ENCODE results near the gene HSPA9.

HSPA9 gene

GRCh38 chr5:138604176-138604785, 29.1 kb upstream of the HSPA9 start:
- Mint-ChIP-seq H3K27me3 (peaks cover 63% of the 10 kb centered on the region), H3K27ac (ENCODE audit: low read depth) (no peak overlapping the region), H3K36me3 (ENCODE audit: insufficient read depth) (peaks cover 1% of the 10 kb centered on the region), H3K4me1 (no peaks in the 10 kb centered on the region), H3K9me3 (no peaks in the 10 kb centered on the region), H3K4me3 (no peak overlapping the region)
- DNase-seq (ENCODE audit: low spot score in 2 of 2) (no peak), ATAC-seq (replicated peaks; ENCODE audit: extremely low read depth, poor library complexity, severe bottlenecking) (no peak)

DNA sequence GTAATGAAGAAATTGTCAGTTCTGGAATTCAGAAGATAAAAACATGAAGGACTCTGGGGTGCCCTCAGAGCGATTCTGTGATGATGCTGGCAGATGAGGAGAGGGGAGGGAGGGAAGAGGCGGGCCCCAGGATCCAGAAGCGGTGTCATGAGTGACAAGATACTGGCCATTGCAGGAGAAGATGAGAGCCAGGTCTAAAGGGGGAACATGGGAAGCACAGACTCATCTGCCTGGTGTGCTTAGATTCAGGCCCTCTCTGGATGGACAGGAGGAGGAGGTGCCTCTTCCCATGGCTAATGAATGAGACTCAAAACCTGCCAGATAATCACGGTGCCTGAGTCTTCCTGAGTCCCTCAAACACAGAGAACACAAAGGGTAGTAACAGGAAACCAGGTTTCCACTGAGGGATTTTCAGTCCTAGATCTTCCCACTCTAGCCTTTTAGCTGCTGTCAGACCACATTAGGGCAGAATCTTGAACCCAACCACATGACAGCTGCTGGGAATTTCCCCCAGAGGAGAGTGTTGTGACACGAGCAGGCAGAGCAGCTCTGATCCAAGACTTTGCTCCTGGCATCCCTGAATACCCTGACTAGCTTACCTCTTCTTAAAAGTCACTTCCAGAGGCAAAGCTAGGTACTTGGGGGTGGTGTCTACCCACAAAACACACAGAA, 28.2 kb upstream of the HSPA9 start:
- no peak for DNase-seq (ENCODE audit: low spot score in 2 of 2)
- no peak for ATAC-seq (replicated peaks; ENCODE audit: extremely low read depth, poor library complexity, severe bottlenecking)
- Mint-ChIP-seq H3K27ac (ENCODE audit: low read depth) (no peak overlapping the region), H3K4me1 (no peaks in the 10 kb centered on the region), H3K36me3 (ENCODE audit: insufficient read depth) (peaks cover 1% of the 10 kb centered on the region), H3K27me3 (peaks cover 71% of the 10 kb centered on the region), H3K9me3 (no peaks in the 10 kb centered on the region), H3K4me3 (no peak overlapping the region)

DNA sequence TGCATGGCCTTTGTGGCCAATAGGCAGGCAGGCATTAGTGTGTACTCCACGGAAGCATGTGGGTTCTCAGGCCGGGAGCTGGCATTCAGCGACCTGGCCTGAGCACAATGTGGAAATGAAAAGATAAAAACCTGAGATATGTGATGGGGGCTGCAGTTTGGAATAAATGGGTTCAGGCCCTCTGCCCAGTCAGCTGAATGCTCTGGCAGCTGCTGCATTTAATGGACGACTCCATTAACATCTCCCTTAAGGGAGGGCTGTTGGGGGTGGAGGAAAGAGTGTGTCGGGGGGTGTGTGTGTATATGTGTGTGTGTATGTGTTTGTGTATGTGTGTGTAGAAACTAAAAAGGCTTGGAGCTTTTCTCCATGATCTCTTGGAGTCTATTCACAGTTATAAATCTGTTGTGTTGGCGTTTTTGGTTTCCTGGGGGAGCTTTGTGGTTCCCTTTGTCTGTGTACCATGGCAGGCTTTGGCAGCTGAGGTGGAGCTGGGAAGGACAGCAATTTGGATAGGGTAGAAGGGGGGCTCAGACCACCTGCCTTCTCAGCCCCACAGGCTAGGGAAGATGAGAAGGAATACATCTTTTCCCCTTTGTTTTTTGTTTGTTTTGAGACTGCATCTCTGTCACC, 27.3 kb upstream of the HSPA9 start:
- Mint-ChIP-seq H3K27me3 (peaks cover 80% of the 10 kb centered on the region), H3K4me1 (no peaks in the 10 kb centered on the region), H3K36me3 (ENCODE audit: insufficient read depth) (peaks cover 1% of the 10 kb centered on the region), H3K4me3 (no peak overlapping the region), H3K27ac (ENCODE audit: low read depth) (no peak overlapping the region), H3K9me3 (no peaks in the 10 kb centered on the region)
- DNase-seq (ENCODE audit: low spot score in 2 of 2) (no peak), ATAC-seq (replicated peaks; ENCODE audit: extremely low read depth, poor library complexity, severe bottlenecking) (no peak)

- no peak for ATAC-seq (replicated peaks; ENCODE audit: extremely low read depth, poor library complexity, severe bottlenecking)
- H3K27me3 Mint-ChIP-seq = peaks cover 88% of the 10 kb centered on the region
Observed at GRCh38 chr5:138601444-138601843, 26.2 kb upstream of the HSPA9 start.

GRCh38 chr5:138600446-138600845, 25.2 kb upstream of the HSPA9 start:
- Mint-ChIP-seq H3K36me3 (ENCODE audit: insufficient read depth) (peaks cover 1% of the 10 kb centered on the region), H3K27ac (ENCODE audit: low read depth) (no peak overlapping the region), H3K4me3 (no peak overlapping the region), H3K27me3 (peaks cover 78% of the 10 kb centered on the region), H3K4me1 (no peaks in the 10 kb centered on the region), H3K9me3 (no peaks in the 10 kb centered on the region)
- DNase-seq (ENCODE audit: low spot score in 2 of 2) (no peak), ATAC-seq (replicated peaks; ENCODE audit: extremely low read depth, poor library complexity, severe bottlenecking) (no peak)

More at GRCh38 chr5:138601444-138601843, 26.2 kb upstream of the HSPA9 start:
- no peak overlapping the region for H3K27ac Mint-ChIP-seq (ENCODE audit: low read depth)
- peaks cover 1% of the 10 kb centered on the region for H3K36me3 Mint-ChIP-seq (ENCODE audit: insufficient read depth)
- no peak overlapping the region for H3K4me3 Mint-ChIP-seq
- no peak for DNase-seq (ENCODE audit: low spot score in 2 of 2)
- no peaks in the 10 kb centered on the region for H3K4me1 Mint-ChIP-seq
- H3K9me3 Mint-ChIP-seq = no peaks in the 10 kb centered on the region

- H3K4me1 Mint-ChIP-seq = no peaks in the 10 kb centered on the region
- H3K9me3 Mint-ChIP-seq = no peaks in the 10 kb centered on the region
- no peak overlapping the region for H3K4me3 Mint-ChIP-seq
- H3K27ac Mint-ChIP-seq (ENCODE audit: low read depth) = no peak overlapping the region
- H3K36me3 Mint-ChIP-seq (ENCODE audit: insufficient read depth) = peaks cover 1% of the 10 kb centered on the region
- ATAC-seq (replicated peaks; ENCODE audit: extremely low read depth, poor library complexity, severe bottlenecking) = no peak
- H3K27me3 Mint-ChIP-seq = peaks cover 72% of the 10 kb centered on the region
- DNase-seq (ENCODE audit: low spot score in 2 of 2) = no peak
Observed at GRCh38 chr5:138597661-138598400, 22.6 kb upstream of the HSPA9 start.

DNA sequence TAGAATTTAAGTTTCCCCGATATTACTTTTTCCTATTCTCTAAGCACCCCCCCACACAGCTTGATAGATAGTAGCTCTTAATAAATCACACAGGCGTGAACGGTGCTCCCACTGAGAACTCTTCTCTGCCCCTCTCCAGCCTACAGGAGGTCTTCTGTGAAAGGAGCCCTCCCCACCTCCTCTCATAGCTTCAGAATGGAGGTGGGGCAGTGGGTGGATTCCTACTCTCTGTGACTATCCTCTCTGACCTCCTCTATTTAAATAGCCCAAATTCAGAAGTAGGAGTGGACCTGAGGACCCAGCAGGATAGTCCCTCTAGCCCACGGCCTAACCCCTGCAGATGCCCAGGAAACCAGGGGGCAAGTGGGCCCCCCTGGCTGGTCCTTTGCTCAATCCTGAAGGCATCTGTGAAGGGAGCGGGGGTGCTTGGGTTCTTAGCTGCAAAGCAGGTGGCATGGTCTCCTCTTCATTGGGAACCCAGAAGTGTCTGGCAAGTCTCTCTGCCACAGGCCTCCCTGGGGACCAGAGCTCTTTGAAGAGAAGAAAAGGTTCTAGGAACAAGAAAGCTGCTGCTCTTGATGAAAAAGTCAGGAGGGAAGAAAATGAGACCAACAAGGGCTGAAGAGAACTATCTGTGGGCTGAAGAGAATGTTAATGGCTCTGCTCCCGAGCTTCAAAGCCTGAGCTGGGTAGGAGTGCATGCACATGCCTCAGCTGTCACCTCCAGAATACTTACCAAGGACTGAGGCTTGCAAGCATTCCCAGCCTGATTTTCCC, 21.1 kb upstream of the HSPA9 start:
- Mint-ChIP-seq H3K9me3 (no peaks in the 10 kb centered on the region), H3K4me3 (no peak overlapping the region), H3K4me1 (no peaks in the 10 kb centered on the region), H3K27me3 (peaks cover 56% of the 10 kb centered on the region), H3K27ac (ENCODE audit: low read depth) (no peak overlapping the region), H3K36me3 (ENCODE audit: insufficient read depth) (peaks cover 1% of the 10 kb centered on the region)
- DNase-seq (ENCODE audit: low spot score in 2 of 2) (no peak), ATAC-seq (replicated peaks; ENCODE audit: extremely low read depth, poor library complexity, severe bottlenecking) (no peak)

GRCh38 chr5:138595180-138595795, 20.1 kb upstream of the HSPA9 start:
- no peaks in the 10 kb centered on the region for H3K4me1 Mint-ChIP-seq
- H3K4me3 Mint-ChIP-seq = no peak overlapping the region
- DNase-seq (ENCODE audit: low spot score in 2 of 2) (no peak), ATAC-seq (replicated peaks; ENCODE audit: extremely low read depth, poor library complexity, severe bottlenecking) (no peak)
- peaks cover 46% of the 10 kb centered on the region for H3K27me3 Mint-ChIP-seq
- no peaks in the 10 kb centered on the region for H3K36me3 Mint-ChIP-seq (ENCODE audit: insufficient read depth)
- H3K9me3 Mint-ChIP-seq = no peaks in the 10 kb centered on the region
- H3K27ac Mint-ChIP-seq (ENCODE audit: low read depth) = no peak overlapping the region

- Mint-ChIP-seq H3K9me3 (no peaks in the 10 kb centered on the region), H3K27me3 (peaks cover 40% of the 10 kb centered on the region), H3K36me3 (ENCODE audit: insufficient read depth) (no peaks in the 10 kb centered on the region), H3K4me3 (no peak overlapping the region), H3K27ac (ENCODE audit: low read depth) (no peak overlapping the region), H3K4me1 (no peaks in the 10 kb centered on the region)
- ATAC-seq (replicated peaks; ENCODE audit: extremely low read depth, poor library complexity, severe bottlenecking) (no peak), DNase-seq (ENCODE audit: low spot score in 2 of 2) (no peak)
Observed at GRCh38 chr5:138594305-138595058, 19.3 kb upstream of the HSPA9 start.

DNA sequence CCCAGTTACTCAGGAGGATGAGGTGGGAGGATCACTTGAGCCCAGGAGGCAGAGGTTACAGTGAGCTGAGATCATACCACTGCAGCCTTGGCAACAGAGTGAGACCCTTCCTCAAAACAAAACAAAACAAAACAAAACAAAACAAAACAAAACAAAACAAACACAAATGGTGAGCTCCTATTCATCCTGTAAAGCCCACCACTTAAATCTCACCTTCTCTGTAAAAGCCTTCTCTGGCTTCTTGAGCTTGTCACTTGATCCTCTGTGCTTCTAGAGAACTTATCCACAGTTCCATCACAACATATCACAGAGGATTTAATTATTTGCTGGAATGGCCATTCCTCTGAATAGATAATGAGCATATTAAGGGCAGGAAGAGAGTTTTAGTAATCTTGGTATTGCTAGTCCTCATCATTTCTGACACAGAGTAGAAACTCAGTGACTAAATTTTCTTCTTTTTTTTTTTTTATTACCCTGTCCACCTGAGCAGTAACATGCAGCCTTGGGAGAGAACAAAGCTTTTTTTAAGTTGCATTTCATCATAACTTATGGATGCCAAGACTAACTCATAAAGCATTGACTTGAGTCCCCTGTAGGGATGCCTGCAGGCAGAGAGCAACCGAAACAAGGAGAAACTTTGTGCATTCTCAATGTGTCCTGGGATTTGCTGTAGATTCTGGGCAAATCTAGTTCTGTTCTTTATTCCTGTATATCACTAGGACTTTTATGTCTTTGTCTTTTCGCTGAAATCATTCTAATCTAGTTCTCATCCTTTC, 13.0 kb upstream of the HSPA9 start:
- Mint-ChIP-seq H3K27me3 (peaks cover 19% of the 10 kb centered on the region), H3K4me3 (no peak overlapping the region), H3K27ac (ENCODE audit: low read depth) (no peak overlapping the region), H3K4me1 (no peaks in the 10 kb centered on the region), H3K36me3 (ENCODE audit: insufficient read depth) (no peaks in the 10 kb centered on the region), H3K9me3 (no peaks in the 10 kb centered on the region)
- no peak for ATAC-seq (replicated peaks; ENCODE audit: extremely low read depth, poor library complexity, severe bottlenecking)
- DNase-seq (ENCODE audit: low spot score in 2 of 2) = no peak

GRCh38 chr5:138585157-138585556, 10.0 kb upstream of the HSPA9 start:
- no peak for ATAC-seq (replicated peaks; ENCODE audit: extremely low read depth, poor library complexity, severe bottlenecking)
- Mint-ChIP-seq H3K27me3 (peaks cover 19% of the 10 kb centered on the region), H3K27ac (ENCODE audit: low read depth) (no peak overlapping the region), H3K9me3 (no peaks in the 10 kb centered on the region), H3K36me3 (ENCODE audit: insufficient read depth) (no peaks in the 10 kb centered on the region), H3K4me1 (no peaks in the 10 kb centered on the region), H3K4me3 (no peak overlapping the region)
- DNase-seq (ENCODE audit: low spot score in 2 of 2) = no peak

Measured in central memory CD8-positive, alpha-beta T cell (primary cell).